Raji (cell line): ENCODE measurements around the gene EVX2.

ENCODE experiments used
- POLR2A ChIP-seq: IDR thresholded peaks from 2 replicates; pipeline ENCODE4 v1.6.1; 2011; ENCODE audit warnings: low read depth, low read length, control low read depth; ENCODE audit not compliant: insufficient read depth

The EVX2 gene

DNA sequence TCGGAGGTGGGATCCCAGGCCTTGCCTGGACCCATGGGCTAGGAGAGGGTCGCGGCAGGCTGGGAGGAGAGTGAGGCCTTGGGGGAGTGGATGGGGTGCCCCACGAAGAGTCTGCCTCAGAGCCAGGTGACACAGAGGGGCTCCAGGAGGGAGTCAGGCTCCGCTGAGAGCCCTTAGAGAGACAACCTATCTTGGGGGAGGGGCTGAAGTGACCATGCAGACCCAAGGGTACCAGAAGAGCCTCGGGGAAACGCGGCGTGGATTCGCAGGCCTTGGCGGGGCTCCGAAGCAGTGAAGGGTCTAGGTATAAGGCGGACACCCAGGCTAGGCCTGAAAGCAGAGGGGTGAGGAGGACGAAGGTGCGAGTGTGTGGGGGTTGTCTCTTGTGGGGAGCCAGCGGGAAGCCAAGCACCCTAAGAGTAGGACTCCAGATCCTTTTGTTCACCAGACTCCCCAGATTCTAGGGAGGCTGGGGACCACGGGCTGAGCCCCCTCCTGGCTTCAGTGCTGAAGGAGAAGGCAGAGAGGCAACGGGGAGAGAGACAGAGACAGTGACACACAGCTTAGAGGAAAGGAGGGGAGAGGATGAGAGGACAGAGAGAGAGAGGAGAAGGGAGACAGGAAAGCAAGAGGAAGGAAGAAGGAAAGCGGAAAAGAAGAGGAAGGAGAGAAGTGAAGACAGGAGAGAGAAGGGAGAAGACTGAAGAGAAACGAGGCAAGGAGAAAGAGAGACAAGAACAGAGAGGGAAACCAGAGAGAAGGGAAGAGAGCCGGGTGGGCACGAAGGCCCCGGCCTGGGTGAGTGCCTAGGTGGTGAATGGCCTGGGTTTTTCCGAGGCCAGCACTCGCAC, 22.2 kb upstream of the EVX2 start:
- no peak for TF ChIP-seq POLR2A

DNA sequence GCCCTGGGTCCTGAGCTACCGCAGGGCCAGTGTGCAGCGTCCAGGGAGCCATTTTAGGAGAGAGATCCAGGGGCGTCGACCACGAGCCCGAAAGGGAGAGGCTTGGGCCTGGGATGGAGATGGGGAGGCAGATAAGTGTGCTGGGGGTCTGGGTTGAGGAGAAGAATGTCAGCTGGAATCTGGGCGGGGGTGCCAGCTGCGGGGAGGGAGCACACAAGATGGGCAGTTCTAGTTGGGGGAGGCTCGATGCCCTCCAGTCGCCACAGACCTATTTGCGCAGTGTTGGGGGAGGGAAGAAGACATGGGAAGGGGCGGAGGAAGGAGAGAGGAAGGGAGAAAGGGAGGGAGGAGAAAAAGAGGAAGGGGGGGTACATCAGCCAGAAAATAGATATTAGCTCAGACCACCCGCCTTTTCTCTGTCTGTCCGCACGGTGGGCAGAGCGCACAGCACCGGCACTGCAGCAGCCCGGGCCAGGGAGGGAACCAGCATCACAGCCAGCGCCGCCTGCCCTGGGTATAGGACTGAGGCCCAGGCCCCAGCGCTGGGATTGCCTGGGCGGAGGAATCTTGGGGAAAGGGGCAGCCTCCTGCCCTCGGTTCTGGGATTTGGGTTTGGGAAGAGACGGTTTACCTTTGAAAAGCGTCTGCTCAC, 21.4 kb upstream of the EVX2 start:
- TF ChIP-seq POLR2A: no peak

DNA sequence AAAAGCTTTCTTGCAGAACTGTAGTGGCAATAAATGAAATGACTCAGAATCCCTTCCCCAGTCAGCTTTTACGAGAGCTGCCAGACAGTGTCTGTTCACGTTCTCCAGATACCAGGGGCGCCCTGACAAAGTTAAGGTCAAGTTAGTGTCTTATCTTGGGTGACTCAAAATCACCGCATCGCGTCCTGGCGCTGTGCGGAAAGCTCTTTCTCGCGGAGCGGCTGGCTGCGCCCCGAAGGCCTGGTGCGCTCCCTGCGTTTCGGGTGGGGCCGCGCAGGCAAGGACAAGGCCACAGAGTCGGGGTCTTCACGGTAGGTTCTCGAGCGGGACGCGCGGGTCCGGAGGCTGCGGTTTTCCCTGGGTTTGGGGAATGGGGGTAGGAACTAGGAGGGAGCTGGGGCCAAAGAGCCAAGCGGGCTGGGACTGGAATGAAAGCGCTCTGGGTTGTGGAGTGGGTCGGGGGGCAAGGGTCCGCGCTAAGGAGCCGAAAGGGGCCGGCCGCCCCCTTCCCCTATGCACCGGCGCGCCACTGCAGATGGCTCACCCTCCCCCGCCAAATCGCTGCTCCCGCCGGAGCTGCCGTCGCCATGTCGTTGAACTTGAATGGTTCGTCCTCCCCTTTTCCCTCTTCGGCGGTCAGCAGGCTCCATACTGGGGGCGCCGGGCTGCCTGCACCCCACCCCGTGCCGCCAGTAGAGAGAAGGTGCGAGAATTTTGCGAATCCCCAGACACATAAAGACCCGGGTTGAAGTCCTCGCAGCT, 20.7 kb upstream of the EVX2 start:
- TF ChIP-seq POLR2A: no peak

GRCh38 chr2:176103742-176104315, 20.1 kb upstream of the EVX2 start:
- TF ChIP-seq POLR2A: no peak

DNA sequence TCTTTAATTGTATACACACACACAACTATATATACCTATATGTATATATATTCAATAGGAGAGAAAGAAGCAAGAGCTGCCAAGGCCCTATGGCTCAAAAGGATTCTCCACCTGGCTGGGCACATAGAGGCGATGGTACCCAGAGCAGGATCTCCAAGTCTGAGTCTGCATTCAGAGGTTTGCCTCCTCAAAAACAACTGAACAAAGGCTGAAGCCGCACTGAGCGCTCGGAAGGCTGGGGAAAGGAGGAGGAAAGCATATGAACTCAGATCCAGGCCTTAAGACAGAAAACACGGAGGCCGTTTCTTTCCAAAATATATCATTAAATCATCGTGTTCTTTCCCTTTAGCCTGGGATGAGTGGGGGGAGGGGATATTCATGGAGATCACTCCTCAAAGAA, 19.4 kb upstream of the EVX2 start:
- no peak for TF ChIP-seq POLR2A

- no peak for TF ChIP-seq POLR2A
Measured at GRCh38 chr2:176102309-176102866, 18.6 kb upstream of the EVX2 start.

- TF ChIP-seq POLR2A: no peak
Measured at GRCh38 chr2:176101842-176102241, 18.1 kb upstream of the EVX2 start.

GRCh38 chr2:176101216-176101830, 17.6 kb upstream of the EVX2 start:
- TF ChIP-seq POLR2A: no peak

DNA sequence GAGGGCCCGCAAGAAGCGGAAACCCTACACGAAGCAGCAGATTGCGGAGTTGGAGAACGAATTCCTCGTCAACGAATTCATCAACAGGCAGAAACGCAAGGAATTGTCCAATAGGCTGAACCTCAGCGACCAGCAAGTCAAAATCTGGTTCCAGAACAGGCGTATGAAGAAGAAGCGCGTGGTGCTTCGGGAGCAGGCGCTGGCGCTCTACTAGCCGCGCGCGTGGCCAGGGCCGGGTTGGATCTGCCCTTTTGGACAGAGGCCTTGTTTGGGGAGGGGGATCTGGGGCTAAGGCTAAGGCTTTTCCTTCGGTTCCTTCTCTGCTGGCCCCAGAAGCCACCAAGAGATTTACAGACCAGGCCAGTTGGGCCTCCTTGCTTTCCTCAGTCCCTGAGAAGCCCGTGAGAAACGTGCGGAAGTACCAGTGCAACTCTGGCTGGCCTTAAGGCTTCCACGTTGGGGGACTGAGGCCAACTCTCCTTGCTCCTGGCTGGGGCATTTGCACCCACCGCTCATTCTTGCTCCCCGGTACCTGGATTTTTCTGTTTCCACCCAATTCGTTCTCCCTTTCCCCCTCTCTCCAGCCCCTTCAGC, 16.9 kb upstream of the EVX2 start:
- no peak for TF ChIP-seq POLR2A

- TF ChIP-seq POLR2A: no peak
Measured at GRCh38 chr2:176099728-176100546, 16.2 kb upstream of the EVX2 start, which contains the start of gene HOXD12. TSS of gene HOXD12 (plus strand) at chr2:176099795. CDS start at chr2:176099802, 7 bp downstream.

- TF ChIP-seq POLR2A: no peak
Measured at GRCh38 chr2:176099159-176099727, 15.5 kb upstream of the EVX2 start.

DNA sequence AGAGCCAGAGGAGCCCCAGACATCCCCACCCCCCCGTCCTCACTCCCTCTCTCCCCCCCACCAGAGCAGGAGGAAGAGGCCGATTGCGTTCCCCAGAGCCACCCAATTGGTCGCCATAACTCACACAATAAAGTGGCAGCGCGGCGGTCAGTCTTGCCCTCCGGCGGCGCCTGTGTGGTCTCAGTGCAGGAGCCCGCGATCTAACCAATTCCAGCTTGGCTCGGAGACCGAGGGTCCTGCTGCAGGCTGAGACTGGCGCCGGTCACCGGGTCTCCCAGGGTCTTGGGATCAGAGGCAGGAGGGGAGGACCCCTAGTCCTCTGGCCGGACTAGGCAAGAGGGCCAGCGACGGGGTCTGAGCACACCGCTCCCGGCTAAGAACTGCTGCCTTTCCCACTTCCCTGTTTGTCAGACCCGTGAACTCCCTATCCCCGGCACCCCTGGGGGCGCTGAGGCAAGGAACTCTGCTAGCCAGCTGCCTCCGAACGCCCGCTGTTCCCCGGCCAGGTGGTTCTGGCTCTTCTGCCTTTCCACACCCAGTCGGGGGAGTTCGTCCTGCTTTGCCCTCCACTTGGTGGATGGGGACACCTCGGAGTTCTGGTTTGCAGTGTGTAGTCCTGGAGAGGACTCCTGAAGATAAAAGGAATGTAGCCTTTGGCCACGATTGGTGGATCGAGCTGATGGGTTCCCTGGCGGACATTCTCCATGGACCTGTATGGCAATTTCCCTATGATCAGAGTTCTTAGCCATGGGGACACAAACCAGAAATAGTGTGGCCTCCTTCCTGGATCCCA, 14.8 kb upstream of the EVX2 start:
- TF ChIP-seq POLR2A: no peak

- TF ChIP-seq POLR2A: no peak
Measured at GRCh38 chr2:176097820-176098365, 14.1 kb upstream of the EVX2 start.
